WTC11 (cell line): ENCODE data around the gene SYT8. TPM values are rescaled to one million over a fixed set of nuclear protein-coding genes. Genes with fewer than 3 reads are reported as not detected.

Source experiments
- ATAC-seq: fragments of 200-7000 bp; cut with Tn5 transposase; 2 replicates; pipeline ENCODE4 v1.10.0; 2021; ENCODE audit warnings: mild to moderate bottlenecking, moderate library complexity
- CTCF ChIA-PET: fragments of 300-600 bp; sonication (Branson Sonifier 250); formaldehyde crosslinking; loops from one replicate; lab custom pipeline; 2021; ENCODE audit warnings: antibody characterized with exemption; lab: Charles Lee
- POLR2A ChIA-PET: fragments of 350-600 bp; sonication (Branson Sonifier 250); formaldehyde crosslinking; loops from one replicate; lab custom pipeline; 2021; ENCODE audit warnings: antibody characterized with exemption; lab: Charles Lee
- DNase-seq: peaks from one replicate; pipeline ENCODE4 v3.0.0; 2021; ENCODE audit warnings: low spot score
- H3K27ac Mint-ChIP-seq: 2 replicates; pipeline ENCODE4 v1.8.0; 2021; ENCODE audit warnings: mixed read lengths
- H3K27me3 Mint-ChIP-seq: 2 replicates; pipeline ENCODE4 v1.8.0; 2021; ENCODE audit warnings: low read depth, mild to moderate bottlenecking, moderate library complexity, mixed read lengths
- H3K36me3 Mint-ChIP-seq: 2 replicates; pipeline ENCODE4 v1.8.0; 2021; ENCODE audit warnings: mixed read lengths
- H3K4me1 Mint-ChIP-seq: 2 replicates; pipeline ENCODE4 v1.8.0; 2022; ENCODE audit warnings: mixed read lengths
- H3K4me3 Mint-ChIP-seq: 2 replicates; pipeline ENCODE4 v1.8.0; 2021; ENCODE audit warnings: mild to moderate bottlenecking, moderate library complexity, mixed read lengths
- H3K9me3 Mint-ChIP-seq: 2 replicates; pipeline ENCODE4 v1.8.0; 2021; ENCODE audit warnings: mixed read lengths
- ATF2 ChIP-seq: sonication (generic); formaldehyde crosslinking; IDR thresholded peaks from 2 replicates; pipeline ENCODE4 v1.8.1; 2022; ENCODE audit warnings: low read depth, missing genetic modification reagents, borderline replicate concordance
- E2F4 ChIP-seq: sonication (generic); formaldehyde crosslinking; IDR thresholded peaks from 2 replicates; pipeline ENCODE4 v1.8.1; 2022; ENCODE audit warnings: low read depth, mild to moderate bottlenecking, moderate library complexity, missing genetic modification reagents, borderline replicate concordance
- ESRRA ChIP-seq: sonication (generic); formaldehyde crosslinking; IDR thresholded peaks from 2 replicates; pipeline ENCODE4 v1.8.1; 2022; ENCODE audit warnings: mild to moderate bottlenecking, missing genetic modification reagents, borderline replicate concordance
- FOXP1 ChIP-seq: sonication (generic); formaldehyde crosslinking; IDR thresholded peaks from 2 replicates; pipeline ENCODE4 v1.8.0; 2022; ENCODE audit warnings: missing genetic modification reagents, mild to moderate bottlenecking, moderate library complexity, borderline replicate concordance
- FOXP4 ChIP-seq: sonication (generic); formaldehyde crosslinking; IDR thresholded peaks from 2 replicates; pipeline ENCODE4 v1.8.0; 2022; ENCODE audit warnings: mild to moderate bottlenecking, missing genetic modification reagents
- HMGA2 ChIP-seq: fragments of 250-450 bp; sonication (Bioruptor Pico); IDR thresholded peaks from 2 replicates; pipeline ENCODE4 v1.4.0; 2021; ENCODE audit warnings: mild to moderate bottlenecking, moderate library complexity
- IRF2 ChIP-seq: sonication (generic); formaldehyde crosslinking; IDR thresholded peaks from 2 replicates; pipeline ENCODE4 v1.8.0; 2022; ENCODE audit warnings: low read depth, missing genetic modification reagents, borderline replicate concordance
- KAT7 ChIP-seq: sonication (generic); formaldehyde crosslinking; IDR thresholded peaks from 2 replicates; pipeline ENCODE4 v1.8.1; 2023; ENCODE audit warnings: missing genetic modification reagents, mild to moderate bottlenecking, borderline replicate concordance
- MXD4 ChIP-seq: fragments of 250-450 bp; sonication (Bioruptor Pico); IDR thresholded peaks from 2 replicates; pipeline ENCODE4 v1.8.0; 2021; ENCODE audit warnings: mild to moderate bottlenecking, moderate library complexity, borderline replicate concordance
- NR3C1 ChIP-seq: sonication (generic); formaldehyde crosslinking; conservative IDR thresholded peaks from 2 replicates; pipeline ENCODE4 v1.8.1; 2023; ENCODE audit warnings: low read depth, mild to moderate bottlenecking, missing genetic modification reagents
- OVOL2 ChIP-seq: fragments of 250-450 bp; sonication (Bioruptor Pico); IDR thresholded peaks from 2 replicates; pipeline ENCODE4 v1.9.0; 2021; ENCODE audit warnings: mild to moderate bottlenecking, borderline replicate concordance
- ZBTB21 ChIP-seq: sonication (generic); formaldehyde crosslinking; IDR thresholded peaks from 2 replicates; pipeline ENCODE4 v1.8.1; 2023; ENCODE audit warnings: mild to moderate bottlenecking, missing genetic modification reagents, borderline replicate concordance
- ZMAT4 ChIP-seq: fragments of 250-450 bp; sonication (Bioruptor Pico); IDR thresholded peaks from 2 replicates; pipeline ENCODE4 v1.9.0; 2021; ENCODE audit warnings: mild to moderate bottlenecking
- ZNF263 ChIP-seq: sonication (generic); formaldehyde crosslinking; IDR thresholded peaks from 2 replicates; pipeline ENCODE4 v1.8.1; 2022; ENCODE audit warnings: low read depth, mild to moderate bottlenecking, moderate library complexity, missing genetic modification reagents
- ZNF317 ChIP-seq: sonication (generic); formaldehyde crosslinking; IDR thresholded peaks from 2 replicates; pipeline ENCODE4 v1.8.1; 2023; ENCODE audit warnings: low read depth, mild to moderate bottlenecking, moderate library complexity, missing genetic modification reagents, borderline replicate concordance
- ZNF425 ChIP-seq: fragments of 250-450 bp; sonication (Bioruptor Pico); conservative IDR thresholded peaks from 2 replicates; pipeline ENCODE4 v1.9.0; 2021; ENCODE audit warnings: mild to moderate bottlenecking
- ZSCAN18 ChIP-seq: fragments of 250-450 bp; sonication (Bioruptor Pico); IDR thresholded peaks from 2 replicates; pipeline ENCODE4 v2.1.2; 2022; ENCODE audit warnings: mild to moderate bottlenecking, moderate library complexity
- total RNA-seq: library from RNA; stranded (reverse); gene quantifications from 3 replicates; pipeline ENCODE4 v1.2.3, GENCODE V29; 2021

SYT8 gene
- total RNA-seq, 1 experiment from 2014 or later: 0.37 TPM

GRCh38 chr11:1822648-1823375 is 12.0 kb upstream of the SYT8 start (continued):
- TF ChIP-seq ZNF425 (no peak), FOXP4 (CRISPR knock-in tag) (no peak), ZBTB21 (CRISPR knock-in tag) (no peak), ATF2 (no peak), ZNF317 (CRISPR knock-in tag) (no peak), E2F4 (CRISPR knock-in tag) (no peak)
- TF ChIP-seq, all 79 proteins: peak for 0

GRCh38 chr11:1823376-1824220 is 11.2 kb upstream of the SYT8 start:
- no peak for ATAC-seq
- ChIA-PET CTCF (interaction anchor here (0.6 to 5.6 kb wide), 12 partner anchors 9 to 228 kb away, joined by 3 to 93 read pairs (median 8); partner anchors contain the start of gene SYT8), POLR2A (no interaction called here)
- Mint-ChIP-seq H3K9me3 (peaks cover 19% of the 10 kb centered on the region), H3K27me3 (peaks cover 11% of the 10 kb centered on the region), H3K4me1 (peaks cover 2% of the 10 kb centered on the region; the same call in 1 of the 2 replicates), H3K36me3 (no peaks in the 10 kb centered on the region), H3K4me3 (no peak overlapping the region), H3K27ac (no peak overlapping the region)
- DNase-seq: no peak
- TF ChIP-seq HMGA2 (no peak), IRF2 (CRISPR knock-in tag) (no peak), OVOL2 (CRISPR knock-in tag) (no peak), FOXP1 (CRISPR knock-in tag) (no peak), ZMAT4 (CRISPR knock-in tag) (no peak), KAT7 (CRISPR knock-in tag) (no peak), NR3C1 (CRISPR knock-in tag) (no peak), ZNF263 (CRISPR knock-in tag) (no peak), ESRRA (CRISPR knock-in tag) (no peak), MXD4 (CRISPR knock-in tag) (no peak), FOXP4 (CRISPR knock-in tag) (no peak), ZSCAN18 (CRISPR knock-in tag) (no peak)
